Measurements from ENCODE around the gene COBL.

GRCh38 chr7:51113560-51113959, 203.0 kb downstream of the COBL start:
- TF ChIP-seq FOXK2 (IDR thresholded peaks at IDR 0.05) (no peak), FOXA1 (IDR thresholded peaks at IDR 0.05) (no peak), SP1 (IDR thresholded peaks at IDR 0.05) (no peak), SUZ12 (IDR thresholded peaks at IDR 0.05) (no peak), PKNOX1 (IDR thresholded peaks at IDR 0.05) (no peak), FOXM1 (IDR thresholded peaks at IDR 0.05; ENCODE audit: borderline replicate concordance) (no peak), TARDBP (IDR thresholded peaks at IDR 0.05) (no peak), ARNT (IDR thresholded peaks at IDR 0.05) (no peak), BHLHE40 (IDR thresholded peaks at IDR 0.05; ENCODE audit: borderline replicate concordance) (no peak)
